HepG2 (cell line): ENCODE measurements around the gene ATRX. TPM values are rescaled to one million over a fixed set of nuclear protein-coding genes. Genes with fewer than 3 reads are reported as not detected.

Experiments used
- ATAC-seq: fragments of 200-7000 bp; cut with Tn5 transposase; 3 replicates; pipeline ENCODE4 v1.9.1; 2020; ENCODE audit warnings: mild to moderate bottlenecking, moderate library complexity
- BruUV-seq: library from RNA; stranded (reverse); fragments of 400-500 nt; replicated peaks from 2 replicates; lab custom pipeline; 2021; lab: Mats Ljungman, UMichigan
- CTCF ChIA-PET: fragments of 300-600 bp; formaldehyde crosslinking; extraction: SDS; loops from one replicate; lab custom pipeline; 2021; ENCODE audit warnings: low total read pairs, inconsistent platforms, low intra/inter-chr PET ratio; lab: Yijun Ruan, JAX
- POLR2A ChIA-PET: fragments of 350-600 bp; sonication (Branson Sonifier 250); formaldehyde crosslinking; loops from one replicate; lab custom pipeline; 2020; ENCODE audit warnings: antibody characterized with exemption, inconsistent platforms; lab: Yijun Ruan, JAX
- DNase-seq: peaks from one replicate; pipeline ENCODE4 v3.0.0-alpha.2; 2015; ENCODE audit warnings: low spot score
- FAIRE-seq: peaks from 3 replicates; lab custom pipeline; 2011; peaks lifted over from hg19 to GRCh38; lab: Jason Lieb, UNC
- H2AFZ ChIP-seq: one replicate; pipeline ENCODE4 v1.6.1; 2011; ENCODE audit warnings: low read length, inconsistent platforms
- H3K27ac ChIP-seq: fragments of 300-600 bp; 3 replicates; pipeline ENCODE4 v1.8.0; 2011; ENCODE audit warnings: mixed run types, mild to moderate bottlenecking, mixed read lengths, low read length, inconsistent platforms; ENCODE audit not compliant: insufficient read depth; ENCODE audit errors: extremely low read length
- H3K27me3 ChIP-seq, 2 experiments: fragments of 200-600 bp in 1 of 2; 2 replicates in 1 of 2; 3 replicates in 1 of 2; pipeline versions ENCODE4 v1.6.0 to v1.8.0; 2011; ENCODE audit warnings: low read length in 2 of 2, mild to moderate bottlenecking in 2 of 2, moderate library complexity in 2 of 2, inconsistent platforms in 1 of 2; ENCODE audit not compliant: insufficient read depth in 2 of 2, control insufficient read depth in 1 of 2
- H3K36me3 ChIP-seq, 2 experiments: fragments of 200-600 bp in 1 of 2; replicated peaks in 1 of 2; 2 replicates in 1 of 2; 3 replicates in 1 of 2; pipeline versions ENCODE4 v1.5.1 to v1.8.0; 2011; ENCODE audit warnings: low read length in 2 of 2, inconsistent platforms in 1 of 2; ENCODE audit not compliant: insufficient read depth in 2 of 2, control insufficient read depth in 1 of 2
- H3K4me1 ChIP-seq: 2 replicates; pipeline ENCODE4 v1.5.1; 2012; ENCODE audit warnings: low read length, inconsistent platforms; ENCODE audit not compliant: insufficient read depth
- H3K4me2 ChIP-seq: 2 replicates; pipeline ENCODE4 v1.6.0; 2011; ENCODE audit warnings: low read depth, low read length, inconsistent platforms
- H3K4me3 ChIP-seq, 3 experiments: fragments of 200-600 bp in 1 of 3; sonication (generic), shearing (Covaris generic) in 1 of 3; replicated peaks in 1 of 3; 2 replicates each; pipeline ENCODE4 v1.5.1; 2011 to 2016; ENCODE audit warnings: low read length in 3 of 3, inconsistent platforms in 2 of 3, low read depth in 2 of 3, mild to moderate bottlenecking in 2 of 3, control low read depth in 1 of 3, mixed read lengths in 1 of 3; ENCODE audit not compliant: insufficient read depth in 1 of 3
- H3K79me2 ChIP-seq: one replicate; pipeline ENCODE4 v1.6.1; 2011; ENCODE audit warnings: low read length, inconsistent platforms; ENCODE audit not compliant: insufficient read depth
- H3K9ac ChIP-seq: 2 replicates; pipeline ENCODE4 v1.6.0; 2011; ENCODE audit warnings: mild to moderate bottlenecking, low read depth, low read length, inconsistent platforms; ENCODE audit not compliant: insufficient read depth
- H3K9me3 ChIP-seq: 2 replicates; pipeline ENCODE4 v1.5.1; 2012; ENCODE audit warnings: mild to moderate bottlenecking, low read length
- H4K20me1 ChIP-seq: 2 replicates; pipeline ENCODE4 v1.6.0; 2011; ENCODE audit warnings: inconsistent platforms, mild to moderate bottlenecking, low read length, moderate library complexity; ENCODE audit not compliant: insufficient read depth
- CBX5 ChIP-seq: sonication (generic); formaldehyde crosslinking; IDR thresholded peaks from 2 replicates; pipeline ENCODE4 v1.4.0; 2020; ENCODE audit warnings: missing genetic modification reagents, borderline replicate concordance
- CENPT ChIP-seq: sonication (generic); formaldehyde crosslinking; IDR thresholded peaks from 2 replicates; pipeline ENCODE4 v1.8.0; 2022; ENCODE audit warnings: low read depth, mild to moderate bottlenecking, moderate library complexity, missing genetic modification reagents
- FOXO1 ChIP-seq: sonication (generic); formaldehyde crosslinking; IDR thresholded peaks from 2 replicates; pipeline ENCODE4 v1.4.0; 2020; ENCODE audit warnings: missing genetic modification reagents
- GLI4 ChIP-seq: sonication (generic); formaldehyde crosslinking; IDR thresholded peaks from 2 replicates; pipeline ENCODE4 v1.5.1; 2020; ENCODE audit warnings: missing genetic modification reagents, mild to moderate bottlenecking, moderate library complexity, borderline replicate concordance
- HHEX ChIP-seq: IDR thresholded peaks from 2 replicates; pipeline ENCODE4 v1.6.1; 2016; ENCODE audit warnings: control low read depth
- HMGA1 ChIP-seq: sonication (generic); formaldehyde crosslinking; conservative IDR thresholded peaks from 2 replicates; pipeline ENCODE4 v1.4.0; 2020; ENCODE audit warnings: missing genetic modification reagents
- KDM2A ChIP-seq: sonication (generic); formaldehyde crosslinking; IDR thresholded peaks from 2 replicates; pipeline ENCODE4 v1.4.0; 2020; ENCODE audit warnings: low read depth, missing genetic modification reagents, borderline replicate concordance
- KDM4B ChIP-seq: sonication (generic); formaldehyde crosslinking; IDR thresholded peaks from 2 replicates; pipeline ENCODE4 v1.4.0; 2020; ENCODE audit warnings: missing genetic modification reagents
- MTF1 ChIP-seq: sonication (generic); formaldehyde crosslinking; IDR thresholded peaks from 2 replicates; pipeline ENCODE4 v1.5.0; 2020; ENCODE audit warnings: missing genetic modification reagents
- PAXIP1 ChIP-seq: sonication (generic); formaldehyde crosslinking; conservative IDR thresholded peaks from 2 replicates; pipeline ENCODE4 v1.4.0; 2020; ENCODE audit warnings: mild to moderate bottlenecking, missing genetic modification reagents, moderate library complexity
- RBFOX2 ChIP-seq: fragments of 200-400 bp; formaldehyde crosslinking; IDR thresholded peaks from 2 replicates; pipeline ENCODE4 v1.6.1; 2017; ENCODE audit warnings: low read depth, mild to moderate bottlenecking, low read length
- SALL1 ChIP-seq: sonication (generic); formaldehyde crosslinking; IDR thresholded peaks from 2 replicates; pipeline ENCODE4 v1.8.0; 2022; ENCODE audit warnings: mild to moderate bottlenecking, missing genetic modification reagents
- ZFP90 ChIP-seq: sonication (generic); formaldehyde crosslinking; IDR thresholded peaks from 2 replicates; pipeline ENCODE4 v1.8.0; 2022; ENCODE audit warnings: missing genetic modification reagents, mild to moderate bottlenecking, inconsistent platforms, borderline replicate concordance
- ZNF468 ChIP-seq: sonication (generic); formaldehyde crosslinking; IDR thresholded peaks from 2 replicates; pipeline ENCODE4 v1.8.0; 2022; ENCODE audit warnings: mild to moderate bottlenecking, moderate library complexity, missing genetic modification reagents
- ZNF569 ChIP-seq: sonication (generic); formaldehyde crosslinking; IDR thresholded peaks from 2 replicates; pipeline ENCODE4 v1.5.0; 2020; ENCODE audit warnings: mild to moderate bottlenecking, missing genetic modification reagents, moderate library complexity, borderline replicate concordance
- ZNF672 ChIP-seq: sonication (generic); formaldehyde crosslinking; IDR thresholded peaks from 2 replicates; pipeline ENCODE4 v1.8.1; 2022; ENCODE audit warnings: missing genetic modification reagents
- ZNF674 ChIP-seq: sonication (generic); formaldehyde crosslinking; IDR thresholded peaks from 2 replicates; pipeline ENCODE4 v1.5.0; 2020; ENCODE audit warnings: low read depth, mild to moderate bottlenecking, missing genetic modification reagents
- ZNF703 ChIP-seq: sonication (generic); formaldehyde crosslinking; IDR thresholded peaks from 2 replicates; pipeline ENCODE4 v1.5.1; 2020; ENCODE audit warnings: missing genetic modification reagents, mild to moderate bottlenecking, moderate library complexity, borderline replicate concordance
- WGBS: methylation state at CpG from one replicate; pipeline ENCODE4 v1.1.6; 2017; ENCODE audit warnings: low lambda C conversion rate; 5-methylcytosine and 5-hydroxymethylcytosine counted together
- in situ Hi-C: cut with HindIII; loops from 2 replicates; pipeline ENCODE4 v1.10.0; 2017; ENCODE audit warnings: low pct_unique_long_range_greater_than_20kb; ENCODE audit not compliant: extremely low pct_ligation_motif_present
- intact Hi-C: fragments of 100-400 bp; cut with micrococcal nuclease; formaldehyde crosslinking; loops from one replicate; pipeline ENCODE4 v1.10.0; 2022; ENCODE audit not compliant: unreplicated experiment
- polyA plus RNA-seq, 8 experiments: library from polyadenylated mRNA; depleted of rRNA in 3 of 8; stranded (reverse) in 7 of 8; unstranded in 1 of 8; fragments of >200 nt; fragmentation: Illumina TruSeq in 4 of 8; extraction: Trizol in 4 of 8; gene quantifications; 2 replicates each; pipeline versions ENCODE4 v1.2.1 to v1.2.3, GENCODE V29; 2011 to 2016; ENCODE audit warnings: low read depth in 4 of 8, missing spikeins in 1 of 8, mixed read lengths in 1 of 8; ENCODE audit not compliant: insufficient read depth in 1 of 8
- total RNA-seq, 5 experiments: library from RNA; depleted of rRNA; stranded (reverse); fragments of >200 nt; fragmentation: Illumina TruSeq; extraction: Trizol; gene quantifications; 2 replicates each; pipeline ENCODE4 v1.2.3, GENCODE V29; 2016; ENCODE audit warnings: low read depth in 1 of 5

ATRX gene
- total and polyA plus RNA-seq, 2 of the 13 experiments (the other 11 are each of a cell fraction or from before 2014, with no cell fraction given): 26.1 to 44.5 TPM

- no peaks in the 10 kb centered on the region for H3K36me3 ChIP-seq
- no peak overlapping the region for H3K4me2 ChIP-seq
- ChIA-PET POLR2A (no interaction called here), CTCF (no interaction called here)
- FAIRE-seq (peak; percentile 8), DNase-seq (no peak), ATAC-seq (no peak)
- no peaks in the 10 kb centered on the region for H3K79me2 ChIP-seq
- H3K4me1 ChIP-seq: no peaks in the 10 kb centered on the region
- no TSS peak for BruUV-seq
- no peaks in the 10 kb centered on the region for H4K20me1 ChIP-seq
- in situ Hi-C loops (no loop called here), intact Hi-C loops (no loop called here)
- no peak overlapping the region for H3K27ac ChIP-seq
- no peaks in the 10 kb centered on the region for H3K9me3 ChIP-seq
- no peaks in the 10 kb centered on the region for H3K27me3 ChIP-seq
- no peak for TF ChIP-seq SALL1 (CRISPR knock-in tag)
- no peak overlapping the region for H2AFZ ChIP-seq
- H3K4me3 ChIP-seq: no peak overlapping the region
- WGBS: 100% methylated on average over 1 of the region's 1 CpG
- no peak overlapping the region for H3K9ac ChIP-seq
Measured at GRCh38 chrX:77597511-77597910, 188.5 kb downstream of the ATRX start.

- ChIA-PET CTCF (no interaction called here), POLR2A (no interaction called here)
- intact Hi-C loops: no loop called here
- H3K27ac ChIP-seq: no peak overlapping the region
- H3K4me1 ChIP-seq: no peaks in the 10 kb centered on the region
- no peaks in the 10 kb centered on the region for H4K20me1 ChIP-seq
- no peak overlapping the region for H2AFZ ChIP-seq
- H3K4me2 ChIP-seq: no peak overlapping the region
- H3K9ac ChIP-seq: no peak overlapping the region
- DNase-seq (no peak), ATAC-seq (no peak), FAIRE-seq (peak; percentile 59)
- no TSS peak for BruUV-seq
- in situ Hi-C loops: no loop called here
- H3K27me3 ChIP-seq: no peaks in the 10 kb centered on the region
- WGBS: 87% methylated on average over 1 of the region's 1 CpG
- H3K79me2 ChIP-seq: no peaks in the 10 kb centered on the region
- no peak overlapping the region for H3K4me3 ChIP-seq
- H3K9me3 ChIP-seq: no peaks in the 10 kb centered on the region
- no peaks in the 10 kb centered on the region for H3K36me3 ChIP-seq
- no peak for TF ChIP-seq ZNF672 (CRISPR knock-in tag)
- TF ChIP-seq RBFOX2: no peak
- TF ChIP-seq KDM2A: no peak
- TF ChIP-seq HHEX: no peak
- TF ChIP-seq KDM4B (CRISPR knock-in tag): no peak
- TF ChIP-seq ZNF674 (CRISPR knock-in tag): no peak
- TF ChIP-seq ZFP90 (CRISPR knock-in tag): no peak
- no peak for TF ChIP-seq ZNF468
- TF ChIP-seq ZNF569 (CRISPR knock-in tag): no peak
- no peak for TF ChIP-seq HMGA1
- TF ChIP-seq PAXIP1 (CRISPR knock-in tag): no peak
- no peak for TF ChIP-seq ZNF703 (CRISPR knock-in tag)
- no peak for TF ChIP-seq MTF1 (CRISPR knock-in tag)
- TF ChIP-seq FOXO1 (CRISPR knock-in tag): no peak
- no peak for TF ChIP-seq GLI4 (CRISPR knock-in tag)
- TF ChIP-seq CBX5 (CRISPR knock-in tag): no peak
- TF ChIP-seq CENPT (CRISPR knock-in tag): no peak
Measured at GRCh38 chrX:77597090-77597489, 188.9 kb downstream of the ATRX start.
